ENCODE results near the gene CCDC152.

CCDC152 gene

DNA sequence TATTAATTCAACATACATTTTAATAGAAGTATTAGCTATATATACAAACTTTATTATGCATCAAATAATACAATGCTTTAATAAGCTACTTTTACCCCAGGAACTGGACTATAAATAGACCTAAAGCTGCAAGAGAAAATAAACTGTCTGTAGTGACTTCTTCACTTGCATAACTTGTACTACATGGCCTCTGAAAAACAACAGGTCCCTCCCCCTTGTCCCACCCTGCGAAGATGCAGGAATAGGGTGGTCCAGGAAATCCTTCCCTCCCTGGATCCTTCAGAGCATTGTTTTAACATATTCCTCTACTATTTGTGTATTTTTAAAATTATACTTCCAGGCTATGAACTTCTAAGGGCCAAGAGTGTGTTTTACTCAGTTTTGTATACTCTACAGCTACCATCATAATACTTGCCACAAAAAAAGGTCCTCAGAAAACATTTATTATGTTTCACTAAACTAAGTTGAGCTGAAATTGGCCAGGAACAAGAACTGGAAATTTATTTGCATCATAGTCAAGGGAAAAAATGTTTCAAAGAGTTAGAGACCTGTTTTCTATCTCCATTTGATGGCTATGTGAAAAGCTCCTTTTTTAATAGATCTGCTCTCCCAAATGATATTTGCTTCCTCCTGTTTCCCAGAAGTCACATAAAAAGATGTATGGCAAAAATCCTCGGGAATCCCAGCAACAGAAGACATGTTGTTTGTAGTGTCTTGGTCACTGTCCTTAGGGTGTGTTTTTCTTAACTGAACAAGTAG is 70.3 kb downstream of the CCDC152 start:
- no peak overlapping the region for H3K27ac ChIP-seq
- H3K4me2 ChIP-seq, result no peak overlapping the region
- H3K27me3 ChIP-seq, result no peaks in the 10 kb centered on the region
- H3K9ac ChIP-seq, result no peak overlapping the region
- H4K20me1 ChIP-seq, result no peaks in the 10 kb centered on the region
- H3K9me3 ChIP-seq, result no peaks in the 10 kb centered on the region
- H3K36me3 ChIP-seq, result no peaks in the 10 kb centered on the region
- H3K4me1 ChIP-seq, result no peaks in the 10 kb centered on the region
- H3K4me3 ChIP-seq, result no peak overlapping the region
- no peak for TF ChIP-seq Cebpa-rat (IDR thresholded peaks at IDR 0.05)

DNA sequence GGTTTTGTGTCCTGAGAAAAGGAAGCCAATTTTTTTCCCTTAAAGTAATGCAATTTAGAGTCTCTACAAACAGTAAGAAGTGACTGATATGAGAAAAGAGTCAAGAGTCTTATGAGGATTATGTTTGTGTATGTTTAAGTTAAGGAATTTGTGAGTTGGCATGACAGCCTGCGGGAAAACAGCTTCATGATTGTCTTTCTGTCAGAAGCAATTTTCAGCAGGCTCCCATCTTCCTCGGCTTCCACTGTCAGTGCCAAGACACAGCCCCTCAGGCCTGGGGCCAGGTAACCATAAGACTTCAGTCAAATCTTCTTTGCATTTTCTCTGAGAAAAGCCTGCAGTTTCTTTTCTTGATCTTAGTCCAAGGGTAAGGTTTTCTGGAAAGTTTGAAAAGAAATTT is 72.1 kb downstream of the CCDC152 start:
- no peak for TF ChIP-seq Cebpa-rat (IDR thresholded peaks at IDR 0.05)

DNA sequence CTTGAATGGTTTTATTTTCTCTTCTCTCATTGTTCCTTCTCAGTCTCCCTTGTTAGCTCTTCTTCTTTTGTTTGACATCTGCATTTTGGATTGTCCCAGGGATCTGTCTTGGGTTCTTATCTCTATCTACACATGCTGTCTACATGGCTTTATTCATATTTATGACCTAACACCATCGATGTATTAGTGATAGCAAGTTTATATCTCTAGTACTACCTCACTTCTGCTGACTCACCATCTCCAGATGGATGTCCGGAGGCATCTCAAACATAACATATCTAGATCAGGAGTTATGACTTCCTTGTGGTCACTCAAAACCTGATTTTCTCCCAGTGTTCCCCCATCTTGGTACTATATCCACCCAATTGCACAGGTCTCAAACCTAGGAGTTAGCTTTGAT is 74.3 kb downstream of the CCDC152 start:
- H3K9ac ChIP-seq, result no peak overlapping the region
- peaks cover under 1% of the 10 kb centered on the region; the same call in 1 of the 2 replicates for H3K9me3 ChIP-seq
- H3K27me3 ChIP-seq, result no peaks in the 10 kb centered on the region
- no peaks in the 10 kb centered on the region for H3K4me1 ChIP-seq
- no peaks in the 10 kb centered on the region for H3K36me3 ChIP-seq
- no peak overlapping the region for H3K27ac ChIP-seq
- no peak overlapping the region for H3K4me2 ChIP-seq
- H3K4me3 ChIP-seq, result no peak overlapping the region
- TF ChIP-seq Cebpa-rat (IDR thresholded peaks at IDR 0.05), result no peak
- H4K20me1 ChIP-seq, result no peaks in the 10 kb centered on the region

More for the DNA sequence above, 72.1 kb downstream of the CCDC152 start:
- no peaks in the 10 kb centered on the region for H3K27me3 ChIP-seq
- no peak overlapping the region for H3K4me2 ChIP-seq
- no peak overlapping the region for H3K27ac ChIP-seq
- no peaks in the 10 kb centered on the region for H4K20me1 ChIP-seq
- H3K9ac ChIP-seq, result no peak overlapping the region
- H3K4me3 ChIP-seq, result no peak overlapping the region
- H3K9me3 ChIP-seq, result no peaks in the 10 kb centered on the region
- no peaks in the 10 kb centered on the region for H3K4me1 ChIP-seq
- H3K36me3 ChIP-seq, result no peaks in the 10 kb centered on the region

DNA sequence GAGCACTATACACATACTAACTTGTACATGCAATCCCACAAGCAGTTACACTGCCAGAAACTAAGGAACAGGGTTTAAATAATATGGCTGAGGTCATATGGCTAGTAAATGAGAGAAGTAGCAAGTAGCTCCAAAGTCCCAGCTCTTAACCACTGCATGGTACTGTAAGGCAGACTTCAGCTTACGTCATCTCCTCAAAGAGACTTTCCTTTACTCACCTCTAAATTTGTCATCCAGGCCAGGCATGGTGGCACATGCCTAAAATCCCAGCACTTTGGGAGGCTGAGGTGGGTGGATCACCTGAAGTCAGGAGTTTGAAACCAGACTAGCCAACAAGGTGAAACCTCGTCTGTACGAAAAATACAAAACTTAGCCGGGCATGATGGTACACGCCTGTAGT is 75.4 kb downstream of the CCDC152 start:
- Histone ChIP-seq H3K4me3 (no peak overlapping the region), H3K27ac (no peak overlapping the region), H4K20me1 (no peaks in the 10 kb centered on the region), H3K27me3 (no peaks in the 10 kb centered on the region), H3K9me3 (peaks cover 8% of the 10 kb centered on the region), H3K36me3 (no peaks in the 10 kb centered on the region), H3K4me1 (no peaks in the 10 kb centered on the region), H3K4me2 (no peak overlapping the region), H3K9ac (no peak overlapping the region)
- no peak for TF ChIP-seq Cebpa-rat (IDR thresholded peaks at IDR 0.05)

DNA sequence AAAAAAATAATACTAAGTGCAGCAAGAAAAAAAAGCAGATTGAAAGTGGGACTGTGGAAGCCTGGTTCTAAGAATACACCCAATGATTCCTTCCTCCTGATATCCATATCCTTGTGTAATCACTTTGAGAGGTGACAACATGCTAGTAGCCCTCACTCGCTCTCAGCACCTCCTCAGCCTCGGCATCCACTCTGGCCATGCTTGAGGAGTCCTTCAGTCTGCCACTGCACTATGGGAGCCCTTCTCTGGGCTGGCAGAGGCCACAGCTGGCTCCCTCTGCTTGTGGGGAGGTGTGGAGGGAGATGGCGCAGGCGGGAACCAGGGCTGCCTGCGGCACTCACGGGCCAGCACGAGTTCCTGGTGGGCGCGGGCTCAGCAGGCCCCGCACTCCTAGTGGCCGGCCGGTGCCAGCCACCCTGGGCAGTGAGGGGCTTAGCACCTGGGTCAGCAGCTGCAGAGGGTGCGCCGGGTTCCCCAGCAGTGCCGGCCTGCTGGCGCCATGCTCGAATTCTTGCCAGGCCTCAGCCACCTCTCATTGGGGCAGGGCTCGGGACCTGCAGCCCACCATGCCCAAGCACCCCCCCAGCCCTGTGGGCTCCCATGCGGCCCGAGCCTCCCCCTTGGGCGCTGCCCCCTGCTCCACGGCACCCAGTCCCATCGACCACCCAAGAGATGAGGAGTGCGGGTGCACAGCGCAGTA is 79.6 kb downstream of the CCDC152 start:
- H3K36me3 ChIP-seq, result no peaks in the 10 kb centered on the region
- no peaks in the 10 kb centered on the region for H3K27me3 ChIP-seq
- H4K20me1 ChIP-seq, result no peaks in the 10 kb centered on the region
- no peak overlapping the region for H3K4me2 ChIP-seq
- no peak for TF ChIP-seq Cebpa-rat (IDR thresholded peaks at IDR 0.05)
- no peak overlapping the region for H3K4me3 ChIP-seq
- no peaks in the 10 kb centered on the region for H3K4me1 ChIP-seq
- no peak overlapping the region for H3K27ac ChIP-seq
- H3K9ac ChIP-seq, result no peak overlapping the region
- H3K9me3 ChIP-seq, result peaks cover 8% of the 10 kb centered on the region

DNA sequence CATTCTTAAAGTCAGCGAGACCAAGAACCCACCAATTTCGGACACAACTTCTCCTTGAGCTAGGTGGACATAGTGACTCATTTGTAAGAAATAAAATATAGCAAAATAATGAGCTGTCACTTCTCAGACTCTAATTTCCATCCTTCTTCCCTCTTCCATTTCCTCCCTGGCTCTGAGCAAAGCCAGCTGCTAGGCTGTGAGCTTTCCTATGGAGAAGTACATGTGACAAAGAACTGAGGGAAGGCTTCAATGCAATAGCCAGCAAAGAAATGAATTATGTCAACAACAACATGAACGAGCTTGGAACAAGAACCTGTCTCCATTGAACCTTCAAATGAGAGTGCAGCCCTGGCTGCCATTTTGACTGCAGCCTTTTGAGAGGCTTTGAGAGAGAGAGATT is 81.0 kb downstream of the CCDC152 start:
- no peak for TF ChIP-seq Cebpa-rat (IDR thresholded peaks at IDR 0.05)
- no peaks in the 10 kb centered on the region for H4K20me1 ChIP-seq
- H3K9ac ChIP-seq, result no peak overlapping the region
- no peak overlapping the region for H3K27ac ChIP-seq
- H3K9me3 ChIP-seq, result peaks cover 8% of the 10 kb centered on the region
- H3K4me3 ChIP-seq, result no peak overlapping the region
- no peaks in the 10 kb centered on the region for H3K36me3 ChIP-seq
- H3K4me2 ChIP-seq, result no peak overlapping the region
- no peaks in the 10 kb centered on the region for H3K4me1 ChIP-seq
- H3K27me3 ChIP-seq, result no peaks in the 10 kb centered on the region

DNA sequence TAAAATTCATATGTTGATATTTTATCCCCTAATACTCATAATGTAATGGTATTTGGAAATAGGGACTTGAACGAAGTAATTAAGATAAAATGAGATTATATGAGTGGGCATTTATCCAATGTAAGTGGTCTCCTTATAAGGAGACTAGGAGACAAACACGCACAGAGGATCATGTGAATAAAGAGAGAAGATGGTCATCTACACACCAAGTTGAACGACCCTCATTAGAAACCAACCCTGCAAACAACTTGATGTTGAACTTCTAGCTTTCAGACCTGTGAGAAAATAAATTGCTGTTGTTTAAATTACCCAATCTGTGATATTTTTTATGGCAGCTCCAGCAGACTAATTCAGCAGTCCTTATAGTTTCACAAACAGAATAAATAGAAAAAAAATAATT is 82.6 kb downstream of the CCDC152 start:
- Histone ChIP-seq H3K4me2 (no peak overlapping the region), H3K4me3 (no peak overlapping the region), H3K27ac (no peak overlapping the region), H3K4me1 (no peaks in the 10 kb centered on the region), H3K36me3 (no peaks in the 10 kb centered on the region), H4K20me1 (no peaks in the 10 kb centered on the region), H3K9ac (no peak overlapping the region), H3K27me3 (no peaks in the 10 kb centered on the region), H3K9me3 (peaks cover 13% of the 10 kb centered on the region)
- no peak for TF ChIP-seq Cebpa-rat (IDR thresholded peaks at IDR 0.05)

DNA sequence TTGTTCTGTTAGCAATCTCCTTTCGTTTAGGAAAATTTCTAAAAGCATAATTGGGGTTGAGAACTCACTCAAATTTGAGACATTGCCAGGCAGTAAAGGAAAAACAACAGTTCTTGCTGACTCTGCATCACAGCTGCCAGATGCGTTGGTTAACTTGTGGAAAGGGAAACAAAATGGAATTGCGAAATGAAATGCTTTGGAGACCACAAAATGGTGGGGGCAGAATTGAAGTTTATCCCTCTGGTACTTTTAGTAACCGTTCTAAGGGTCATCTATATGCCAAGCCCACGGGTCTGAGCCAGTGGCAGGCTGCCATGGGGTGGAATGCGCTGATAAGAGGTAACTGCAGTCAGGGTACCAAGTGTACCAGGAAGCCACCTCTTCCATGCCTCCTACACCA is 83.7 kb downstream of the CCDC152 start:
- no peak overlapping the region for H3K4me2 ChIP-seq
- no peak overlapping the region for H3K4me3 ChIP-seq
- 0 out of 2 replicates have a peak, but pooled peaks have one; percentile 9 for TF ChIP-seq Cebpa-rat (IDR thresholded peaks at IDR 0.05)
- peaks cover 13% of the 10 kb centered on the region for H3K9me3 ChIP-seq
- H3K27me3 ChIP-seq, result no peaks in the 10 kb centered on the region
- H3K4me1 ChIP-seq, result no peaks in the 10 kb centered on the region
- H3K9ac ChIP-seq, result no peak overlapping the region
- H4K20me1 ChIP-seq, result no peaks in the 10 kb centered on the region
- no peak overlapping the region for H3K27ac ChIP-seq
- H3K36me3 ChIP-seq, result no peaks in the 10 kb centered on the region

DNA sequence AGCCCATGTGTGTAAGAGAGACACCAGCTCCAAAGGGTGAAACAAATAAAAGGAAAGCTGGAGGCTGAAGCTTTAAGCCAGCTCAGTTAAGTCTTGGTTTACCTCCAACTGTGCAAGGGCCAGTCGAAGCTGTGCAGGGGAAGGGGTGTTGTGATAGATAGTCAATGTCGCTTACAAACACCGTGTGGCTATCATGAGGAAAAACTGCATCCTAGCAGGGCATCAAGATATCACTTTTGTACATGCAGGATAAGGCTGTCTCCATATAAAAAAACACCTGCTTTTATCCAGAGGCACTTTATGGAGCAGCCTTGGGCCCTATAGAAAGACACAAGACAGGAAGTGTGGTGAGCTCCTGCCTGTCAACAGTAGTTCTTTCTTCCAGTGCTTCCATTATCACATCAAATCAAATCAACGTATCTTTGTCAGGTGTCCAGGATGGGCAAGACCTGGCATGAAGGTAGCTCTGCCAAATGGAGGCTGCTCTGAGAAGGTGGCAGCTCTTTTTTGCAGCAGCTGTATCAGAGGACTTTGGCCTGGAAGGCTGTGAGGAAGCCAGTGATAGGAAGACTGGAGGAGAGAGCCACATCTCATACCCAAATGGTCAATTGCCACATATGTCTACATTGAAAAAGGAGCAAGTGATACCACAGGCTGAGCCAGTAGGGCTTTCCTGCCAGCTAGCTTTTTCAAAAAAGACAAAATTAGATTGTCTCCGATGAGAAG is 84.4 kb downstream of the CCDC152 start:
- no peak overlapping the region for H3K9ac ChIP-seq
- peaks cover 12% of the 10 kb centered on the region for H3K9me3 ChIP-seq
- H3K4me2 ChIP-seq, result no peak overlapping the region
- no peaks in the 10 kb centered on the region for H4K20me1 ChIP-seq
- H3K27me3 ChIP-seq, result no peaks in the 10 kb centered on the region
- no peak overlapping the region for H3K4me3 ChIP-seq
- no peak for TF ChIP-seq Cebpa-rat (IDR thresholded peaks at IDR 0.05)
- H3K4me1 ChIP-seq, result no peaks in the 10 kb centered on the region
- no peak overlapping the region for H3K27ac ChIP-seq
- no peaks in the 10 kb centered on the region for H3K36me3 ChIP-seq
